SU-DHL-6 (cell line): Measurements from ENCODE around the gene PPP1R13B.

Experiments used
- H2AFZ ChIP-seq: fragments of 200-600 bp; sonication (generic); 2 replicates; pipeline ENCODE4 v1.6.1; 2014; ENCODE audit warnings: low read depth, mild to moderate bottlenecking, moderate library complexity, mixed read lengths, antibody characterized with exemption, low read length; ENCODE audit not compliant: severe bottlenecking
- H3F3A ChIP-seq: fragments of 200-600 bp; shearing (Covaris generic); 2 replicates; pipeline ENCODE4 v1.6.0; 2016; ENCODE audit warnings: antibody characterized with exemption, mild to moderate bottlenecking; ENCODE audit not compliant: insufficient read depth
- H3K27ac ChIP-seq: fragments of 200-600 bp; sonication (generic); 2 replicates; pipeline ENCODE4 v1.5.1; 2016; ENCODE audit warnings: low read depth, mild to moderate bottlenecking, low read length, moderate library complexity, mixed read lengths
- H3K27me3 ChIP-seq: fragments of 200-600 bp; sonication (generic), shearing (Covaris generic); 2 replicates; pipeline ENCODE4 v1.6.0; 2014; ENCODE audit warnings: mild to moderate bottlenecking, low read length
- H3K36me3 ChIP-seq: fragments of 200-600 bp; sonication (generic); 2 replicates; pipeline ENCODE4 v1.6.1; 2014; ENCODE audit warnings: mild to moderate bottlenecking, low read length, mixed read lengths
- H3K4me2 ChIP-seq: fragments of 300-600, 200-600 bp; shearing (Covaris generic), sonication (generic); 2 replicates; pipeline ENCODE4 v1.6.0; 2014; ENCODE audit warnings: low read length, low read depth, mild to moderate bottlenecking; ENCODE audit not compliant: poor library complexity, severe bottlenecking
- H3K4me3 ChIP-seq: fragments of 200-600 bp; sonication (generic); 2 replicates; pipeline ENCODE4 v1.5.1; 2014; ENCODE audit warnings: antibody characterized with exemption, low read length, mild to moderate bottlenecking, mixed read lengths; ENCODE audit not compliant: insufficient read depth, poor library complexity, severe bottlenecking
- H3K79me2 ChIP-seq: fragments of 200-600 bp; sonication (generic); 2 replicates; pipeline ENCODE4 v1.6.1; 2014; ENCODE audit warnings: mild to moderate bottlenecking, low read length, moderate library complexity; ENCODE audit not compliant: insufficient read depth
- H3K9ac ChIP-seq: fragments of 200-600 bp; sonication (generic); 2 replicates; pipeline ENCODE4 v1.7.0; 2014; ENCODE audit warnings: mild to moderate bottlenecking, low read length
- H3K9me2 ChIP-seq: fragments of 200-600 bp; sonication (generic); replicated peaks from 2 replicates; pipeline ENCODE4 v1.6.1; 2014; ENCODE audit warnings: low read length; ENCODE audit not compliant: insufficient read depth
- H3K9me3 ChIP-seq: fragments of 200-600 bp; sonication (generic); 2 replicates; pipeline ENCODE4 v1.6.1; 2014; ENCODE audit warnings: low read length, mixed read lengths; ENCODE audit not compliant: insufficient read depth
- H4K20me1 ChIP-seq: fragments of 200-600 bp; sonication (generic); 2 replicates; pipeline ENCODE4 v1.6.1; 2014; ENCODE audit warnings: low read depth, mild to moderate bottlenecking, antibody characterized with exemption, low read length, moderate library complexity, mixed read lengths
- EZH2phosphoT487 ChIP-seq: fragments of 200-600 bp; sonication (generic), shearing (Covaris generic); conservative IDR thresholded peaks from 2 replicates; pipeline ENCODE4 v1.6.1; 2018; ENCODE audit warnings: mild to moderate bottlenecking, antibody characterized with exemption, low read length, moderate library complexity, mixed read lengths
- TF ChIP-seq, protein P1 (sequence below): fragments of 200-600 bp; sonication (generic); IDR thresholded peaks from one replicate; pipeline ENCODE4 v1.5.1; 2017; ENCODE audit warnings: antibody characterized with exemption, mild to moderate bottlenecking, low read length, moderate library complexity; ENCODE audit not compliant: insufficient read depth, poor library complexity, severe bottlenecking

PPP1R13B gene

GRCh38 chr14:103806805-103807204 lies 40.6 kb downstream of the PPP1R13B start:
- H3K9me2 ChIP-seq = no peaks in the 10 kb centered on the region
- no peak overlapping the region for H3K9ac ChIP-seq
- H3K9me3 ChIP-seq = no peaks in the 10 kb centered on the region
- H3F3A ChIP-seq = no peaks in the 10 kb centered on the region
- H3K79me2 ChIP-seq = no peaks in the 10 kb centered on the region
- H3K4me3 ChIP-seq = no peak overlapping the region
- H3K27ac ChIP-seq = no peak overlapping the region
- no peaks in the 10 kb centered on the region; the same call in 1 of the 2 replicates for H4K20me1 ChIP-seq
- no peak for TF ChIP-seq EZH2phosphoT487
- no peaks in the 10 kb centered on the region for H3K27me3 ChIP-seq
- no peak overlapping the region for H2AFZ ChIP-seq
- H3K36me3 ChIP-seq = no peaks in the 10 kb centered on the region
- H3K4me2 ChIP-seq = no peak overlapping the region

GRCh38 chr14:103805708-103806107 lies 41.7 kb downstream of the PPP1R13B start:
- Histone ChIP-seq H3F3A (no peaks in the 10 kb centered on the region), H3K36me3 (no peaks in the 10 kb centered on the region), H3K9me2 (no peaks in the 10 kb centered on the region), H4K20me1 (no peaks in the 10 kb centered on the region; the same call in 1 of the 2 replicates), H2AFZ (no peak overlapping the region), H3K27me3 (no peaks in the 10 kb centered on the region), H3K4me3 (no peak overlapping the region), H3K9ac (no peak overlapping the region), H3K4me2 (no peak overlapping the region), H3K27ac (no peak overlapping the region), H3K9me3 (no peaks in the 10 kb centered on the region), H3K79me2 (no peaks in the 10 kb centered on the region)
- TF ChIP-seq, protein P1, sequence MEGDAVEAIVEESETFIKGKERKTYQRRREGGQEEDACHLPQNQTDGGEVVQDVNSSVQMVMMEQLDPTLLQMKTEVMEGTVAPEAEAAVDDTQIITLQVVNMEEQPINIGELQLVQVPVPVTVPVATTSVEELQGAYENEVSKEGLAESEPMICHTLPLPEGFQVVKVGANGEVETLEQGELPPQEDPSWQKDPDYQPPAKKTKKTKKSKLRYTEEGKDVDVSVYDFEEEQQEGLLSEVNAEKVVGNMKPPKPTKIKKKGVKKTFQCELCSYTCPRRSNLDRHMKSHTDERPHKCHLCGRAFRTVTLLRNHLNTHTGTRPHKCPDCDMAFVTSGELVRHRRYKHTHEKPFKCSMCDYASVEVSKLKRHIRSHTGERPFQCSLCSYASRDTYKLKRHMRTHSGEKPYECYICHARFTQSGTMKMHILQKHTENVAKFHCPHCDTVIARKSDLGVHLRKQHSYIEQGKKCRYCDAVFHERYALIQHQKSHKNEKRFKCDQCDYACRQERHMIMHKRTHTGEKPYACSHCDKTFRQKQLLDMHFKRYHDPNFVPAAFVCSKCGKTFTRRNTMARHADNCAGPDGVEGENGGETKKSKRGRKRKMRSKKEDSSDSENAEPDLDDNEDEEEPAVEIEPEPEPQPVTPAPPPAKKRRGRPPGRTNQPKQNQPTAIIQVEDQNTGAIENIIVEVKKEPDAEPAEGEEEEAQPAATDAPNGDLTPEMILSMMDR = no peak
- no peak for TF ChIP-seq EZH2phosphoT487

- Histone ChIP-seq H3K79me2 (no peaks in the 10 kb centered on the region), H3K4me3 (no peak overlapping the region), H3K9ac (no peak overlapping the region), H3K27ac (no peak overlapping the region), H2AFZ (no peak overlapping the region), H3K4me2 (no peak overlapping the region), H4K20me1 (no peaks in the 10 kb centered on the region; the same call in 1 of the 2 replicates), H3K9me2 (no peaks in the 10 kb centered on the region), H3K36me3 (no peaks in the 10 kb centered on the region), H3F3A (no peaks in the 10 kb centered on the region), H3K27me3 (no peaks in the 10 kb centered on the region), H3K9me3 (no peaks in the 10 kb centered on the region)
- TF ChIP-seq, protein P1 = no peak
- no peak for TF ChIP-seq EZH2phosphoT487
Measured at GRCh38 chr14:103803661-103804060, 43.7 kb downstream of the PPP1R13B start.

- no peaks in the 10 kb centered on the region for H3K9me2 ChIP-seq
- H3F3A ChIP-seq = no peaks in the 10 kb centered on the region
- H3K4me2 ChIP-seq = no peak overlapping the region
- H3K9me3 ChIP-seq = no peaks in the 10 kb centered on the region
- H3K4me3 ChIP-seq = no peak overlapping the region
- no peaks in the 10 kb centered on the region for H3K36me3 ChIP-seq
- H3K27ac ChIP-seq = no peak overlapping the region
- no peaks in the 10 kb centered on the region for H3K27me3 ChIP-seq
- H4K20me1 ChIP-seq = no peaks in the 10 kb centered on the region; the same call in 1 of the 2 replicates
- H3K9ac ChIP-seq = no peak overlapping the region
- no peaks in the 10 kb centered on the region for H3K79me2 ChIP-seq
- no peak for TF ChIP-seq EZH2phosphoT487
- TF ChIP-seq, protein P1 = no peak
- H2AFZ ChIP-seq = no peak overlapping the region
Measured at GRCh38 chr14:103802356-103802755, 45.0 kb downstream of the PPP1R13B start.
